GM19468 (cell line): ENCODE results near the gene GAL3ST2.
"Not testable (repeated sequence)": the region's sequence is repeated elsewhere in the genome, so short reads cannot be mapped to it uniquely, and the experiment has no call there.

ENCODE experiments used
- ATAC-seq: cut with Tn5 transposase; IDR thresholded peaks from one replicate; pipeline ENCODE4 v1.9.1; 2021; ENCODE audit warnings: mild to moderate bottlenecking, moderate library complexity, moderate number of reproducible peaks; ENCODE audit not compliant: unreplicated experiment; ENCODE audit errors: extremely low read depth

Gene GAL3ST2

DNA sequence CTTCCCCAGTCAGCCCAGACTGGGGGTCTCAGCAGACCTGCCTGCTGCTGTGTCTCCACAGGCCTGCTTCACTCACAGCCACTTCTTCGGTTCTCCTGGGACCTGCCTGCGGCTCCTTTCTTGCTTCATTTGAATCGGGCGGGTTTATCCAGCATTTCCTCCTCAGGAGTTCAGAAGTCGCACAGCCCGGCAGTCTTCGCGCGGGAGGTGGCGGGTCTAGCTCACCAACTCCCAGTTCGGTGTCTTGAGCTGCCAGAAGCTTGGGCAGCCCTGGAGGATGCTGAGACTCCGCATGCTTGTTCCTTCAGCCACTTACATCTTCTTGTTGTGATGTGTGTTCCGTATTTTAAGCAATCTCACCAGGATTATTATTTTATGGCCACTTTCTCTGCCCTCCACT lies 31.3 kb upstream of the GAL3ST2 start:
- ATAC-seq = no peak

DNA sequence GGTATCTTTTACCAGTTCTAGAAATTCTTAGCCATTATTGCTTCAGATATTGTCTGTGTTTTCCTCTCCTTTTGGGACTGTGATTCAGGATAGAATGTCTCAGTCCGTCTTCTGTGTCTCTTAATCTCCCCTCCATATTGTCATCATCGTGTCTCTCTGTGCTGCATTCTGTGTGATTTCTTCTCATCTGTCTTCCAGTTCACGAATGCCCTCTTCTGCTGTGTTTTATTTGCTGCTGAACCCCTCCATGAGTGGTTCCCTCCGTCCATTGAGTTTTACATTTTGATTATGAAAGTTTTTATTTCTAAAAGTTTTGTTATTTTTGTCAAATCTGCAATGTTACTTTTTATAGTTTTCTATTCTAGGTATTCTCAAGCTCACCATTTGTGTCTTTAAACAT lies 30.5 kb upstream of the GAL3ST2 start:
- no peak for ATAC-seq

DNA sequence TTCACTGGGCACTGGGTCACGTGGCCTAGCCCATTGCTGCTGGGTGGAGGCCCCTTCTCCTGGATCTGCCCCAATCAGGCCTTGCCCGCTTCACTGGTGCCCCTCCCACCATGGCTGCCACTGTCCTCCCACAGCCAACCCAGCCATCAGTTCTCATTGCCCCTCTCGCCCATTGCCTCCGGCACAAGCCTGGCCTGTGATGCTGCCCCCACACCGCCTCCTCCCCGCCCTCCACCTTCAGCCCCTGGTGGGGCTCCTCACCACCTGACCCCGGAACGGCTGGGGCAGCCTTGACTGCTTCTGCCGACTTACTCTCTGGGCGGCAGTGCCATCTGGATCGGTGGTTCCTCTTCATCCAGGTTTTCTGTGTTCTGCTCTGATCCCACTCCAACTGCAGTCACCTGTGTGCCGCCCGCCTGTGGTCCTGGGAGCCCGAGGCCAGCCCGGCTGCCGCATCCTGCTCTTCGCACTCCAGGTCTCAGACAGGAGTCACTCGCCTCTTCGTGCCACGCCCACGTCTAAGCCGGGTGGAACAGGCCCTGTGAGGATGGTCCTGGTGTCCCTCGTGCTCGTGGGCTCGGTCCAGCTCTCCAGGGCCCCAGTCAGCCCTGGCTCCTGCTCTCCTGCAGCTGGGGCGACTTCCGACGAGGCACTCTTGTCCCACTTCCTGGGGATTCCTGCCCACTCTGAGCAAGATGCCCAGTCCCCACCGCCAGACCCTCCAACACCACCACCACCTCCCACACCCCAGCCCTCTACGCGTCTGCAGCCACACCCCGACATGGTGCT lies 28.0 kb upstream of the GAL3ST2 start:
- ATAC-seq = no peak

DNA sequence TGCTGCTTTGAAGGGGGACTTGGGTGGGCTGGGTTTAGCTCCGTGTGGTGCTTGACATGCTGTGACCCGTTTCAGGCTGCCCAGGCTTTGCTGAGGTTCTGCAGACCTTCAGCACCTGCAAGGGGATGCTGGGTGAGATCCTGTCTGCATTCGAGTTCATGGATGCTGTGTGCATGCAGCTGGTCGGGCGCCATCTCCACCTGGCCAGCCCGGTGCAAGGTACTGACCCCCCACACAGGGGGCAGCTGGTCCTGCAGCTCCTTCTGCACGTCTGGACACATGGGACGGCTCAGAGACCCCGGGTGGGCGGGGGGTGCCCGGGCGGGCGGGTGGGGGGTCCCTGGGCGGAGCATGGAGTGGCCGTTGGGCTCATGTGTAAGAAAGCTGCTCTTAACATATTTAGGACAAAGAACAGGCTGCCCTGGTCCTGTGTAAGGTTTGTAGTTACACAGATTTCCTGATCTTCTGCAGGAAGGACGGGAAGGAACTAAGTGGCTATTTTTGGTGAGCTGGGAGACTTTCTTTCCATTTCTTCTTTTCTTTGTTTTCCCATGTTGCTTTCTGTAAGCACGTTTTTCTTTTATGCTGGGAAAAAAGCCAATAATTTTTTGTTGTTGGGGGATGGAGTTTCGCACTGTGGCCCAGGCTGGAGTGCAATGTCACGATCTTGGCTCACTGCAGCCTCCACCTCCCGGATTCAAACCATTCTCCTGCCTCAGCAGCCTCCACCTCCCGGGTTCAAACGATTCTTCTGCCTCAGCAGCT lies 26.4 kb upstream of the GAL3ST2 start:
- ATAC-seq = no peak

DNA sequence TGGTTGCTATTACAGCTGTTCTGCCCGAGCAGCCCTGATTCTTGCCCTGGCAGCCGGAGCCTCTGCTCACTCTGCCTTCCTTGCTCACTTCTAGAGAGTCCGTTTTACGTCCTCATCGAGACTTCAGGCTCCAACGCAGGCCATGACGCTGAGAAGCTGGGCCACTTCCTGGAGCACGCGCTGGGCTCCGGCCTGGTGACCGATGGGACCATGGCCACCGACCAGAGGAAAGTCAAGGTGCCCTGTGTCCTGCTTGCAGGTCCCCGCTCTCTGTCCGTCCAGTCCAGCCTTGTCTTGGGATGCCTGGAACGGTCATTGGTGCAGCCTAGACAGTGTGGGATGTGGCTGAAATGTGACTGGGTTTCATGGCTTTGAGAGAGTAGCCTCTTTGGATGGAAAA lies 25.5 kb upstream of the GAL3ST2 start:
- no peak for ATAC-seq

DNA sequence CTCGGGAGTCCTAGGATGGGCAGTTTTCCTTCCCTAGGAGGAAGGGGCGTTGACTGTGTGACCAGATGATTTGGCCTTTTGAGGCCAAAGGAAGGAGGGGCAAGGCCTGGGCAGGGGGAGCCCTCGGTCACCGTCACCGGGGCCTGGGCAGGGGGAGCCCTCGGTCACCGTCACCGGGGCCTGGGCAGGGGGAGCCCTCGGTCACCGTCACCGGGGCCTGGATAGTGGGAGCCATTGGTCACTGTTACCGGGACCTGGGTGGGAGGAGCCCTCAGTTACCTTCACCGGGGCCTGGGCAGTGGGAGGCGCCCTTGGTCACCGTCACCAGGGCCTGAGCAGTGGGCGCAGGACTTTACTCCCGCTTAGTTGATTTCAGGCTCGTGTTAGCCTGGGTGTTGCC lies 24.8 kb upstream of the GAL3ST2 start:
- no peak for ATAC-seq

DNA sequence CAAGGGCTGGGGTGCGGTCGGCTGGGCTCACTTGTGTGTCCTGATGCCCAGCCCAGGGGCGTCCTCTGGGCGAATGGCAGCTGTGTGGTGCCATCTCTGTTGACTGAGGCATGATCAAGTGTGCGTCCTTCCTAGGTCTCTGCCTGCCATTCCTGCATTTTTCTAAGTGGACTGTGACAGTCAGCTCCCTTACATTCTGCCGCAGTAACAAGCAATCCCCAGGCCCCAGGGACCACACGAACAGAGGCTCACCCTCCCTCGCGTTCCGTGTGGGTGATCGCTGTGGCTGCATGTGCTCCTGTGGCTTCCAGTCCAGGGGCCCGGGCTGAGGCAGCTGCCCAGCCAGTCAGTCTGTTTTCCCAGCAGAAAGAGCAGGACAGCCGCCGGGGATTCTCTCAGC lies 24.4 kb upstream of the GAL3ST2 start:
- no peak for ATAC-seq

DNA sequence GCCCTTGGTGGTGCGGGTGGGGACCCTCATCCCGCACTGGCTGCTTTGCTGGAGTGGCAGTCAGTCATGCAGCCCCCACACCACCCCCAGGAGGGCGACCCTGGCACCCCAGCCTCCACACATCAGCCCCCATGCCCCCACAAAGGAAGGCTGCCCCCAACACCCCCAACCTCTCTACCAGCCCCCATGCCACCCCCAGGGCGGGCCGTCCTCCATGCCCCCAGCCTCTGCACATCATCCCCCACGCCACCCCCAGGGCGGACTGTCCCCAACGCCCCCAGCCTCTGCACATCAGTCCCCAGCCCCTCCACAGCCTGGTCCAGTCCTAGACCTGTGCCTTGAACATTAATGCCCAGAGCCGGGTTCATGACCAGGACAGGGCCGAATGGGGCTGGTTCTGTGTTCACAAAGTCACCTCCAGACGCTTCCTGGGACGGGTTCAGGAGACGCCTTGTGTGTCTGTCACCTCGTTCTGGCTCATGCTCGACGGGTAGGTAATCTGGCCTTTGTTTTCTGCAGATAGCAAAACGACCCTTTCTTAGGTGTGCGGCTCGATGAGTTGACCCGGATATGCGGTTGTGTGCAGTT lies 23.8 kb upstream of the GAL3ST2 start:
- no peak for ATAC-seq

DNA sequence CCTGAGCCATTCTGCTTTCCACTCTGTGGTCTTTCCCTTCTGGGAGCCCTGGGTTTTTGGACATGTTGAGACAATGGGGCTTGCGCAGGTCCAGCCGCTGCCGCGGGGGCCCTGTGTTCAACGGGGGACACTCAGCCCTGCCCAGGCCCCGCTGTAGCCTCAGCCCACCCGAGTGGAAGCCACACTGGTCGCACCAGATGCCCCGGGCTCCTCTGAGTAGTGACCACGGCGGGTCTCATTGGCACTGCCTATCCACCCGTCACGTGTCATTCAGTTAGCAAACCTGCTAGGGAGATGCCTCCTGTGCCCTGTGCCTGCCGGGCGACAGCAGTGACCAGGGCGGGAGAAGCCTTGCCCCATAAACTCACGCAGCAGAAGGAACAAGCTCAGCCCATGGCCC lies 23.1 kb upstream of the GAL3ST2 start:
- ATAC-seq = no peak

DNA sequence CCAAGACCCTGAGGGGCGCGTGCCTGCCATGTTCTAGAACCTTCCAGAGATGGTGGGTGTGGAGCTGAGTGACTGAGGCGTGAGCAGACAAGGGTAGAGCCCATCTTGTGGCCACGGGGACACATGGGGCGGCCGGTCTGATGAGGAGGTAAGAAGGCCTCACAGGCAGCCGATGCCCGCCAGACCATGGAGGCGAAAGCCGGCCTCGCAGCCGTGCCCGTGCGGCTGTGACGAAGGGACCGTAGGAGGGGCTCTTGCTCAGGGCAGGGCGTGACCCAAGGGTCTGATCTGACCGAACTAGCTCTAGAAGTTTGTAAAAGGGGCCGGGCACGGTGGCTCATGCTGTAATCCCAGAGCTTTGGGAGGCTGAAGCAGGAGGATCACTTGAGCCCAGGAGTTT lies 22.6 kb upstream of the GAL3ST2 start:
- ATAC-seq = no peak

DNA sequence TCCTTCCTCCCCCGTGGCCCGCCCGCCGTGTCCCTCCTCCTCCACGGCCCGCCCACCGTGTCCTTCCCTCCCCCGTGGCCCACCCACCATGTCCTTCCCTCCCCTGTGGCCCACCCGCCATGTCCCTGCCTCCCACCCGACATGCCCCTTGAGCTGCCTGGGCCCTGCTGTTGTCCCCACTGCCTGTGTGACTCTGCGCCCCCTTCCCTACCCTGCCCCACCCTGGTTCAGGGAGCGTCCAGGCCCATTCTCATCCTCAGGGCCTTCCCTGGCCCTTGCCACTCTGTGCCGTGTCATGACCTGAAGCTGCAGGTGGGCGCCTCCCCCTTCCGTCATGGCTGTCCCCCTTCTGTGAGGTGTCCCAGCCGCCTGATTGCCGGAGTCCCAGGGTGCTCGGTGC lies 21.5 kb upstream of the GAL3ST2 start:
- no peak for ATAC-seq

DNA sequence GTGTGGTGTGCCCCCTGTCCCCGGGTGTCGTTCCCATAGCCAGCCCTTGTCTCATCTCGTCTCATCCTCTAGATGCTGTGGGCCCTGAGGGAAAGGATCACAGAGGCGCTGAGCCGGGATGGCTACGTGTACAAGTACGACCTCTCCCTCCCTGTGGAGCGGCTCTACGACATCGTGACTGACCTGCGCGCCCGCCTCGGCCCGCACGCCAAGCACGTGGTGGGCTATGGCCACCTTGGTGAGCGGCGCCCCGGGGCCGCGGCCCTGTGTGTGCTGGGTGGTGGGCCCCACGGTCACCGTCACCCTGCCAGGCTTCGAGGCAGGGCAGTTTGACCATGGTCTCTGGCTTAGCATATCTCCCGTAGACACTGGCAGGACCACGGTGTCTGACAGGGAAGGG lies 20.8 kb upstream of the GAL3ST2 start:
- ATAC-seq = no peak

DNA sequence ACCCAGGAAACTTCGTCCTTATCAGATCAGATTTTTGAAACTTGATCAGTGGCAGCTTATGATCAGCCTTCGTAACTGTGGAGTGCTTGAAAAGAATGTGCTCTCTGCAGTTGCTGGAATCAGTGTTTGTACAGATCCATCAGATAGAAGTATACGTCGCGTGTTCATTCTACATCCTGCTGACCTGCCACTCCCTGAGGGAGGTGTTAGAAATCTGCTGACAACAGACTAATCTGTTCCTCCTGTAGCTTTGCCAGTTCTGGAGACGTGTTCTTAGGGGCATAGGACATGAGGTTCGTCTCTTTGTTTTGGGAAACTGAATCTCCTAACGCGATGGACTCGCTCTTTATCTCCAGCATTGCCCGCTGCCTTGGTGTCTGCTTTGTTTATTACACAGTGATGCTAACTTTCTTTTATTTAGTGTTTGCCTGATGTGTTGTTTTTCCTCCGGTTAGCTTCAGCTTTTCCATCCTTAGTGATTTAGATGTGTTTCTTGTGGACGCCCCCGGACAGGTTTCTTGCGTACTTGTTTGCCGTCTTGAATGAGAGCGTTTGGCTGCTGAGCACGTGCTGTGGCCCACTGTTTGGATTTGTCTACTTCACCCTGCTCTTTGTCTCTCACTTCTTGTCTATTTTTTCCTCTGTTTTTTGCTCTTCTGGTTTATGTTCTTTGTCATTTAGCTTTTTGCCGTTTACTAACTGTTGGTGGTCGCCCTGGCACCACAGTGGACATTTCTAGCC lies 17.4 kb upstream of the GAL3ST2 start:
- no peak for ATAC-seq

DNA sequence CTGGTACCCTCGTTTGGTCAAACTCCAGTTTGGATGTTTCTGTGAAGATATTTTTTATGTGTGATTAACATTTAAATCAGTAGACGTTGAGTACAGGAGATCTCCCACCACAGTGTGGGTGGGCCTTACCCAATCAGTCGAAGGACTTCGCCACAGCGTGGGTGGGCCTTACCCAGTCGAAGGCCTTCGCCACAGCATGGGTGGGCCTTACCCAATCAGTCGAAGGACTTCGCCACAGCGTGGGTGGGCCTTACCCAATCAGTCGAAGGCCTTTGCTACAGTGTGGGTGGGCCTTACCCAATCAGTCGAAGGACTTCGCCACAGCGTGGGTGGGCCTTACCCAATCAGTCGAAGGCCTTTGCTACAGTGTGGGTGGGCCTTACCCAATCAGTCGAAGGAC lies 16.7 kb upstream of the GAL3ST2 start:
- not testable (repeated sequence) for ATAC-seq

DNA sequence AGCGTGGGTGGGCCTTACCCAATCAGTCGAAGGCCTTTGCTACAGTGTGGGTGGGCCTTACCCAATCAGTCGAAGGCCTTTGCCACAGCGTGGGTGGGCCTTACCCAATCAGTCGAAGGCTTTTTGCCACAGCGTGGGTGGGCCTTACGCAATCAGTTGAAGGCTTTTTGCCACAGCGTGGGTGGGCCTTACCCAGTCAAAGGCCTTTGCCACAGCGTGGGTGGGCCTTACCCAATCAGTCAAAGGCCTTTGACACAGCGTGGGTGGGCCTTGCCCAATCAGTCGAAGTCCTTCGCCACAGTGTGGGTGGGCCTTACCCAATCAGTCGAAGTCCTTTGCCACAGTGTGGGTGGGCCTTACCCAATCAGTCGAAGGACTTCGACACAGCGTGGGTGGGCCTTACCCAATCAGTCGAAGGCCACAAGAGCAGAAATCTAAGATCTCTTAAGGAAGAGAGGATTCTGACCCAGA lies 16.3 kb upstream of the GAL3ST2 start:
- ATAC-seq = no peak

DNA sequence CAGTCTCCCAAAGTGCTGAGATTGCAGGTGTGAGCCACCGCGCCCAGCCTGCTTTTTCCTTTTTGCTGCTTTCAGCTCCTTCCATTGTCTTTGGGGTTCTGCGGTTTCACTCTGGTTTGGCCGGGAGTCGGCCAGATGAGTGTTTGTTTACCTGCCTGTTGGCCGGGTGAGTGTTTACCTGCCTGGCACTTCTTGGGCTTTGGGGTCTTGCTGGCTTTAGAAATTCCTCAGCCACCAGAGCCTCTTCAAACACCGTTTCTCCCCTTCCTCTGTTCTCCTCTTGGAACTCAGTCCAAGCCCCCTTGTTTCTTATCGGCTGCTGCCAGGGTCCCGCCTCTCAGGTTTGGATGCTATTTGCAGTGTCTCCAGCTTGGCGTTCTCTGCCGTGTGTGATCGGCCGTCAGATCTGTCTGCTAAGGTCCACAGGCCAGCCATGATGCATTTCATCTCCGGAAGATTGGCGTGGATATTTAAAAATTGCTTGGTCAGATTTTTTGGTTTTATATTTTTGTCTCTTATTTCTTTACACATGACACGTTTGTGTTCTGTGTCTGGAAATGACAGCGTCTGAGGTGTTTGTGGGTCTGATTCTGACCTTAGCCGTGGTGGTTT lies 14.2 kb upstream of the GAL3ST2 start:
- no peak for ATAC-seq

DNA sequence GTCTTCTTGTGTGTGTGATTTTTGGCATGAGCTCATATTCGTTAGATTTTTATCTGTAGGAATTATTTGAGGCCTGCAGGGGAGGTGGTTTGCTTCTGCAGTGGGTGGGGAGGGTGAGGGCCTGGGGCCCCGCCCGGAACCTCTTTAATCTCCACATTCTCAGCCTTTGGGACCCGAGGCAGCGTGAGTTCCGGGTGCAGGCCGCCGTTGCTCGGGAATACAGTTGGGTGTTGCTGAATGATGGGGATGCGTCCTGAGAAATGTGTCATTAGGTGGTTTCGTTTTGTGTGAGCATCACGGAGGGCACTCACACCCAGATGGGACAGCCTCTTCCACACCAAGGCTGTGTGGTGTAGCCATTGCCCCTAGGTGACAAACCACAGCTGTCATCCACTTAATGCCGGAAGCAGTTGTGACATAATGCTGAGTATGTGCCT lies 13.7 kb upstream of the GAL3ST2 start:
- ATAC-seq = no peak

DNA sequence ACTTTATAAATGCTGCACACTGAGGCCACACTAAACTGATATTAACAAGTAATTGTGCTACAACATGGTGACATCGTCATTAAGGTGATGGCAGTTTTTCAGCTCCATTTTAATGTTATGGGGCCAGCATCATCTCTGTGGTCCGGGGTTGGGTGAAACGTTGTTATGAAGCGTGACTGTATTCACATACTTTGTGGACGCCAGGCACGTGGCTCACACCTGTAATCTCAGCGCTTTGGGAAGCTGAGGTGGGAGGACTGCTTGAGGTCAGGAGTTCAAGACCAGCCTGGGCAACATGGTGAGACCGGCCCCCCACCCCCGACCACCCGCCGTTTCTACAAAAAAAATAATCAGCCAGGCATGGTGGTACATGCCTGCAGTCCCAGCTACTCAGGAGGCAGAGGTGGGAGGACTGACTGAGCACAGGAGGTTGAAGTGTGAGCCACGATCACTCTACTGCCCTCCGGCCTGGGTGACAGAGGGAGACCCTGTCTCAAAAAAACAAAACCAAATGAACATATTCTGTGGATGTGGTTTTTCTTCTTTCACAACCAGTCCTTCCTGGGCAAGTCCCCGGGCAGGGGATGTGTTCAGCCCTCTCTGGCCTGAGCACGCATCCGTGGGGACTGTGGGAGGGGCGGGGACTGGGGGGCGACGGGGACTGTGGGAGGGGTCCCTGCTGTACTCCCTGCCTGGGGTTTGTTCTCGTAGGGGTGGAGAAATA lies 12.9 kb upstream of the GAL3ST2 start:
- no peak for ATAC-seq
